Fibroblast of mammary gland (primary cell): ENCODE results near the gene ANKRA2.

Experiments used
- DNase-seq: peaks from one replicate; pipeline ENCODE4 v3.0.0-alpha.2; 2010; ENCODE audit warnings: low read depth
- H3K4me3 ChIP-seq: 2 replicates; pipeline ENCODE4 v1.5.1; 2011; ENCODE audit warnings: low read depth, mild to moderate bottlenecking, low read length, moderate library complexity; ENCODE audit not compliant: control insufficient read depth
- CTCF ChIP-seq: conservative IDR thresholded peaks from 2 replicates; pipeline ENCODE4 v1.5.1; 2011; ENCODE audit warnings: low read depth, low read length, inconsistent platforms; ENCODE audit not compliant: control insufficient read depth, insufficient read depth

The ANKRA2 gene

GRCh38 chr5:73525606-73526203 lies 39.7 kb downstream of the ANKRA2 start:
- TF ChIP-seq CTCF = no peak
- H3K4me3 ChIP-seq = no peak overlapping the region
- no peak for DNase-seq

- no peak overlapping the region for H3K4me3 ChIP-seq
- peak; percentile 26 for DNase-seq
- TF ChIP-seq CTCF = no peak
Observed at GRCh38 chr5:73523861-73524260, 41.6 kb downstream of the ANKRA2 start.

GRCh38 chr5:73522989-73523388 lies 42.5 kb downstream of the ANKRA2 start:
- TF ChIP-seq CTCF = no peak
- DNase-seq = no peak
- no peak overlapping the region for H3K4me3 ChIP-seq

GRCh38 chr5:73519531-73520283 lies 45.7 kb downstream of the ANKRA2 start:
- no peak overlapping the region for H3K4me3 ChIP-seq
- DNase-seq = peak; percentile 84
- TF ChIP-seq CTCF = peak; percentile 90

- TF ChIP-seq CTCF = no peak
- no peak overlapping the region for H3K4me3 ChIP-seq
- DNase-seq = no peak
Observed at GRCh38 chr5:73515232-73515631, 50.2 kb downstream of the ANKRA2 start.

GRCh38 chr5:73514418-73514817 lies 51.0 kb downstream of the ANKRA2 start:
- no peak overlapping the region for H3K4me3 ChIP-seq
- TF ChIP-seq CTCF = no peak
- no peak for DNase-seq
